ENCODE results near the gene LMAN1L.

Gene LMAN1L

DNA sequence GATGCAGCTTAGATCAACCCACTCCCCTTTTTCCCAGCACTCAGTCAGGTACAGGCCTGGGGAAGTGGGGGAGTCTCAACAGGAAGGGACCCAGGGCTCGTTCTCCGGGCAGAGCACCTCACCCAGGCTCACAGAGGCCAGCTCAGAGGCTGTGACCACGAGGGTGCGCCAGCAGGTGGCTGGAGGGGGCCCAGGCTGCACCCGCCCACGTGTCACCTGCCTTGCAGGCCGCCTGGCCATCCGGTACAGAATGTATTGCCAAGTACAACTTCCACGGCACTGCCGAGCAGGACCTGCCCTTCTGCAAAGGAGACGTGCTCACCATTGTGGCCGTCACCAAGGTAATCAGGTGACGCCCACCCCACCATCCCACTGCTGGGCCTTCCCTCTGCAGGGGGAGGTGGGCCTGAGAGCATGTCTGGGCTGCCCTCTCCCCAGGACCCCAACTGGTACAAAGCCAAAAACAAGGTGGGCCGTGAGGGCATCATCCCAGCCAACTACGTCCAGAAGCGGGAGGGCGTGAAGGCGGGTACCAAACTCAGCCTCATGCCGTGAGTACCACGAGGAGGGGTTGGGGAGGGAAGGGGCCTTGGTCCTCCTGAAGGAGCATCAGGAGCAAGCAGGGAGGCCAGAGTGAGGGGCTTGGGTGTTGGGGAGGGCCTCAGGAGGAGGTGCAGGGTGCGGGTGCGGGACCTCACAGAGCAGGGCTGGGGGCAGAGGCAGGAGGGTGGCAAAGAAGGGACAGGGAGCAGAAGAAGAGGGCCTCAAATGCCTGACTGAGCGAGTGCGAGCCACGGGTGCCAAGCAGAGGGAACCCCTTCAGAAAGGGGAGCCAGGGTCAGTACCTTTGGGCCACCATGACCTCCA is 14.0 kb upstream of the LMAN1L start:
- peak overlapping the region; percentile 49 for H3K4me3 Mint-ChIP-seq
- no peaks in the 10 kb centered on the region for H3K9me3 Mint-ChIP-seq (ENCODE audit: low read depth)
- H3K4me1 Mint-ChIP-seq (ENCODE audit: low read depth) = peaks cover 51% of the 10 kb centered on the region
- H3K27me3 Mint-ChIP-seq = no peaks in the 10 kb centered on the region
- H3K36me3 Mint-ChIP-seq = peaks cover 3% of the 10 kb centered on the region
- peak overlapping the region; percentile 80 for H3K27ac Mint-ChIP-seq

DNA sequence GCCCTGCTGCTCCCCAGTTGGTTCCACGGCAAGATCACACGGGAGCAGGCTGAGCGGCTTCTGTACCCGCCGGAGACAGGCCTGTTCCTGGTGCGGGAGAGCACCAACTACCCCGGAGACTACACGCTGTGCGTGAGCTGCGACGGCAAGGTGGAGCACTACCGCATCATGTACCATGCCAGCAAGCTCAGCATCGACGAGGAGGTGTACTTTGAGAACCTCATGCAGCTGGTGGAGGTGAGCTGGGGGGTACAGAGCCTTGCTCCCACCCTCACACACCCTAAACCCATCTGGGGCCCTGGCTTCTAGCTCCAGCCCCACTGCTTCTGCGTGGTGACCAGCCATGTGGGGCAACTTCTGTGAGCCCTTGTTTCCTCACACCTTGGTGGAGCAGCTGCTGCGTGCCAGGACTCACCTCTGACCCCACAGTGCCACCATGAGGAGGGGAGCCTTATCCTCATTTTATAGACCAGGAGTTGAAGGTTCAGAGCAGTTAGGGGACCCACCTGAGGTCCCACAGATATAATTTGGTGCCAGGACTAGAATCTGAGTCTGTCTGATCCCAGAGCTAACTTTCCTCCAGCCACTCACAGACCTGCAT is 13.3 kb upstream of the LMAN1L start:
- Mint-ChIP-seq H3K4me1 (ENCODE audit: low read depth) (peaks cover 52% of the 10 kb centered on the region), H3K36me3 (peaks cover 8% of the 10 kb centered on the region), H3K9me3 (ENCODE audit: low read depth) (no peaks in the 10 kb centered on the region), H3K27me3 (no peaks in the 10 kb centered on the region), H3K4me3 (peak overlapping the region; percentile 49), H3K27ac (peak overlapping the region; percentile 75)

DNA sequence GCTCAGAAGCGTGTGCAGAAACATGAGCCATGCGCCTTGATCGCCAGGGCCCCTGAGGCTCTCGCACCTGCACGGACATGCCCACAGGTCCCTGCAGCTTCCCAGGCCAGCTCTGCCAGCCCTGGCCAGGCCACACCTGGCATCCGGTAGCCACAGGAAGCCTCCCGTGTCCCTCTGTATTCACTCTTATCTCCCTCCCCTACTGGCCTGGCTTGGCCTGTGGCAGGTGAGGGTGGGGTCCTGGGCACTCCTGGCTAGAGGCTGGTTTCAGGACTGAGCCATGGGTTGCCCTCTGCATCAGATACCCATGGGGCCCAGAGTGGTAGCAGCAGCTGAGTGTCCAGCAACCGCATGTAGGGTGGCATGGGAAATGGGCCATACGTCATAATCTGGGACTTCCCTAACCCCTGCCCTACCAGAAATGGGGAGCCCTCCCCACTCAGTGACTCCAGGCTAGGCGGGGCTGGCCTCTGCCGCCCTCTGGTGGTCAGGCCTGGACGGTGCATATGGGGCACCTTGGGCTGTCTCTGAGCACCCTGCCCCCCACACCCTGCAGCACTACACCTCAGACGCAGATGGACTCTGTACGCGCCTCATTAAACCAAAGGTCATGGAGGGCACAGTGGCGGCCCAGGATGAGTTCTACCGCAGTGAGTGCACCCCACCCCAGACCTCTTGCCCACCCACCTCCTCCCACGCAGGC is 12.6 kb upstream of the LMAN1L start:
- Mint-ChIP-seq H3K27ac (peak overlapping the region; percentile 84), H3K27me3 (no peaks in the 10 kb centered on the region), H3K9me3 (ENCODE audit: low read depth) (no peaks in the 10 kb centered on the region), H3K4me1 (ENCODE audit: low read depth) (peaks cover 48% of the 10 kb centered on the region), H3K4me3 (peak overlapping the region; percentile 30), H3K36me3 (peaks cover 8% of the 10 kb centered on the region)

DNA sequence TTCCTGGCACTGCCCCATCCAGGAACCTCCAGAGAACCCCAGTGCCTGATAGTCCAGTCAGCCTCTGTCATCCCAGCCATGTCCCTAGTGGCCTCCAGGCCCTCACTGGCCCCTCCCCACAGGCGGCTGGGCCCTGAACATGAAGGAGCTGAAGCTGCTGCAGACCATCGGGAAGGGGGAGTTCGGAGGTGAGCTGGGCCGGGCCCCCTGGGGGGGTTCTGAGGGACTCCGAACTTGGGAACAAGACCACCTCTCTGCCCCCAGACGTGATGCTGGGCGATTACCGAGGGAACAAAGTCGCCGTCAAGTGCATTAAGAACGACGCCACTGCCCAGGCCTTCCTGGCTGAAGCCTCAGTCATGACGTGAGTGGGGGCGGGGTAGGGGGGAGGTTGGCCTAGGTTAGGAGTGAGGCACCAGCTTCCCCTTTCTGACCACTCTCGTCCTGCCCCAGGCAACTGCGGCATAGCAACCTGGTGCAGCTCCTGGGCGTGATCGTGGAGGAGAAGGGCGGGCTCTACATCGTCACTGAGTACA is 12.0 kb upstream of the LMAN1L start:
- H3K9me3 Mint-ChIP-seq (ENCODE audit: low read depth) = no peaks in the 10 kb centered on the region
- H3K27me3 Mint-ChIP-seq = no peaks in the 10 kb centered on the region
- no peak overlapping the region for H3K4me3 Mint-ChIP-seq
- peaks cover 8% of the 10 kb centered on the region for H3K36me3 Mint-ChIP-seq
- peaks cover 42% of the 10 kb centered on the region for H3K4me1 Mint-ChIP-seq (ENCODE audit: low read depth)
- H3K27ac Mint-ChIP-seq = peak overlapping the region; percentile 84

DNA sequence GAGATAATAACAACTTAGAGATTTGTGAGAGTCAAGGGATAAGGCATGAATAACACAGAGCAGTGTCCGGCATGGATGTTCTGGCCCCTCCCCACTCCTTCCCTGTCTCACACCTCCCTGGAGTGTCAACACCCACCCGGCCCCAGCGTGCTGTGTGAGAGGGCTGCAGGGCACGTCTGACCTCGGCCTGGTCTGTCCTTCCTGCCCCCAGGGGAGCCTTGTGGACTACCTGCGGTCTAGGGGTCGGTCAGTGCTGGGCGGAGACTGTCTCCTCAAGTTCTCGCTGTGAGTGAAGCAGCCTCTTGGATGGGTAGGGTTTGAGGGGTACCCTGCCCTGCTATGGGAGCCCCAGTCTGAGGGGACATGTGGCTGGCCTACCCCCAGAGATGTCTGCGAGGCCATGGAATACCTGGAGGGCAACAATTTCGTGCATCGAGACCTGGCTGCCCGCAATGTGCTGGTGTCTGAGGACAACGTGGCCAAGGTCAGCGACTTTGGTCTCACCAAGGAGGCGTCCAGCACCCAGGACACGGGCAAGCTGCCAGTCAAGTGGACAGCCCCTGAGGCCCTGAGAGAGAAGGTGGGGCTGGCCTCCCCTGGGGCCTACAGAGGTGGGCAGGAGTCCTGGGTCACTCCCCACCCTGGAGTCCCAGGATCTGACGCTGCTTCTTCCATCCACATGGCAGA is 11.2 kb upstream of the LMAN1L start:
- H3K4me3 Mint-ChIP-seq = no peak overlapping the region
- no peaks in the 10 kb centered on the region for H3K27me3 Mint-ChIP-seq
- H3K4me1 Mint-ChIP-seq (ENCODE audit: low read depth) = peaks cover 38% of the 10 kb centered on the region
- H3K36me3 Mint-ChIP-seq = peaks cover 5% of the 10 kb centered on the region
- H3K27ac Mint-ChIP-seq = no peak overlapping the region
- no peaks in the 10 kb centered on the region for H3K9me3 Mint-ChIP-seq (ENCODE audit: low read depth)

DNA sequence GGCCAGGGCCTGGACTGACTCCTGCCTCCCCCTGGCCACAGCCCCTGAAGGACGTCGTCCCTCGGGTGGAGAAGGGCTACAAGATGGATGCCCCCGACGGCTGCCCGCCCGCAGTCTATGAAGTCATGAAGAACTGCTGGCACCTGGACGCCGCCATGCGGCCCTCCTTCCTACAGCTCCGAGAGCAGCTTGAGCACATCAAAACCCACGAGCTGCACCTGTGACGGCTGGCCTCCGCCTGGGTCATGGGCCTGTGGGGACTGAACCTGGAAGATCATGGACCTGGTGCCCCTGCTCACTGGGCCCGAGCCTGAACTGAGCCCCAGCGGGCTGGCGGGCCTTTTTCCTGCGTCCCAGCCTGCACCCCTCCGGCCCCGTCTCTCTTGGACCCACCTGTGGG is 10.3 kb upstream of the LMAN1L start:
- peaks cover 5% of the 10 kb centered on the region for H3K36me3 Mint-ChIP-seq

DNA sequence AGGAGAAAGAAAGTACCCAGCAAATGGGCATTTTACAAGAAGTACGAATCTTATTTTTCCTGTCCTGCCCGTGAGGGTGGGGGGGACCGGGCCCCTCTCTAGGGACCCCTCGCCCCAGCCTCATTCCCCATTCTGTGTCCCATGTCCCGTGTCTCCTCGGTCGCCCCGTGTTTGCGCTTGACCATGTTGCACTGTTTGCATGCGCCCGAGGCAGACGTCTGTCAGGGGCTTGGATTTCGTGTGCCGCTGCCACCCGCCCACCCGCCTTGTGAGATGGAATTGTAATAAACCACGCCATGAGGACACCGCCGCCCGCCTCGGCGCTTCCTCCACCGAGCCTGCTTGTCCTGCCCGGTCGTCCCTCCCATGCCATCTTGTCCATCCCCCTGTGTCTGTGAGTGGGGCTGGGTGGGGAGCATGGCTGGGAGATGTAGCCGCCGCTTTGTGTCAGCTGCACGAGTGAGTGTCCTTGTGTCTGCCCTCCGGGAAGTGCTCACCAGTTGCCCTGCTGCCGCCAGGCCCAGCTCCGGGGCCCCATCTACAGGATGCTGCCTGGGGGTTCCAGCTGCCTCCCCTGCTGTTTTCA is 9.7 kb upstream of the LMAN1L start:
- Mint-ChIP-seq H3K4me3 (no peak overlapping the region), H3K36me3 (peaks cover 5% of the 10 kb centered on the region), H3K9me3 (ENCODE audit: low read depth) (no peaks in the 10 kb centered on the region), H3K27ac (no peak overlapping the region), H3K27me3 (no peaks in the 10 kb centered on the region), H3K4me1 (ENCODE audit: low read depth) (peaks cover 41% of the 10 kb centered on the region)

More for the DNA sequence above, 10.3 kb upstream of the LMAN1L start:
- Mint-ChIP-seq H3K9me3 (ENCODE audit: low read depth) (no peaks in the 10 kb centered on the region), H3K4me3 (no peak overlapping the region), H3K4me1 (ENCODE audit: low read depth) (peaks cover 43% of the 10 kb centered on the region), H3K27ac (no peak overlapping the region), H3K27me3 (no peaks in the 10 kb centered on the region)

DNA sequence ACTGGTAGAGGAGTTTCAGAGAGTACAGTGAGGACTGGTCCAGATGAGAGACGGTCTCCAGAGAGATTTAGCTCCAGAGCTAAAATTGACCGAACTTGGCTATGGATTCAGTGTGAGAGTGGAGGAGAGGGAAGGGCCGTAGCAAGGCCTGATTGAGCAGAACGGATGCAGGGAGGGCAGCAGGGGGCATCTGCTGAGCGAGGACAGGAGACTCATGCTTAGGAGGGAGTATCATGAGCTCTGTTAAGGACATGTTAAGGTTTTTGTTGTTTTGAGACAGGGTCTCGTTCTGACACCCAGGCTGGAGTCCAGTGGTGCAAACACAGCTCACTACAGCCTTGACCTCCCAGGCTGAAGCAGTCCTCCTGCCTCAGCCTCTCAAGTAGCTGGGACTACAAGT is 7.7 kb upstream of the LMAN1L start:
- Mint-ChIP-seq H3K27me3 (no peaks in the 10 kb centered on the region), H3K4me1 (ENCODE audit: low read depth) (peaks cover 38% of the 10 kb centered on the region), H3K9me3 (ENCODE audit: low read depth) (no peaks in the 10 kb centered on the region), H3K27ac (peak overlapping the region; percentile 85), H3K4me3 (no peak overlapping the region), H3K36me3 (peaks cover 5% of the 10 kb centered on the region)

DNA sequence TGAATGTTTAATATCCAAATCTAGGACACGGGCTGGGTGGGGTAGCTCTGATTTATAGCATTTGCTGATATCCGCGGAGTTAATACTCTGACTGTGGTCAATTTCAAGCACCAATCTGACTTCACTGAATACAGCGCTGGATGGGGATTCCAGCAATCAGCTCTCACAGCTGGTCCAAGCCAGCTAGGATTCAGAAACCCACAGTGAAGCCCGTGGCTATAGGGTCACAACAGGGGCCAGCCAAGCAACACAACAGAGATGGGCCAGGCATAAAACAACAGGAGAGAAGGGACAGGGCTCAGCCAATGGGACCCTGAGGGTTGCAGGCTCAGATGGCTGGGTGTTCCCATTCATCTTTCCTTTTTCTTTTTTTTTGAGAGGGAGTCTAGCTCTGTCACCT is 5.4 kb upstream of the LMAN1L start:
- Mint-ChIP-seq H3K4me3 (no peak overlapping the region), H3K9me3 (ENCODE audit: low read depth) (no peaks in the 10 kb centered on the region), H3K27ac (peak overlapping the region; percentile 81), H3K36me3 (peaks cover 5% of the 10 kb centered on the region), H3K4me1 (ENCODE audit: low read depth) (peaks cover 34% of the 10 kb centered on the region), H3K27me3 (no peaks in the 10 kb centered on the region)

DNA sequence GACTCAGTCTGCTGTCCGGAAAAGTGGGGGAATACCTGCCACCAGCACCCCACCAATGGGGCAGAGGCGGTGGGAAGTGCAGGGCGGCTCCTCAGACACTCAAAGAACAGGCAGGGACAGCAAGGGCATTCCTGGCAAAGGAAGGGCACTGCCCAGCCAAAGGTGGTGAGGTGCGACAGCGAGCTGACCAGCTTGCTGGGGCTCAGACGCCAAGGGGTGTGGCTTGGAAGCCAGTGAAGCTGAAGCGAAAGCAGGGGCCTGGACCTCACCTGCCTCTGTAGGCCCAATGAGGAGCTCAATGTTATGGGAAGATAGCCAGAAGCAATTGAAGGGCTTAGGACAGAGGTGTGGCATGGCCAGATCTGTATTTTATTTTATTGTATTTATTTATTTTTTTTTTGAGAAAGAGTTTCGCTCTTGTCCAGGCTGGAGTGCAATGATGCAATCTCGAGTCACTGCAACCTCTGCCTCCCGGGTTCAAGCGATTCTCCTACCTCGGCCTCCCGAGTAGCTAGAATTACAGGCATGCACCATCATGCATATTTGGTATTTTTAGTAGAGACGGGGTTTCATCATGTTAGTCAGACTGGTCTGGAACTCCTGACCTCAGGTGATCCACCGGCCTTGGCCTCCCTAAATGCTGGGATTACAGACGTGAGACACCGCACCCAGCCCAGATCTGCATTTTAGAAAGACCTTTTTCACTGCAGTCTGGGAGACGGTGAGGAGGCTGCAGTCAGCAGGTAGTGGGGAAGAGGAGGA is 4.4 kb upstream of the LMAN1L start:
- peak overlapping the region; percentile 81 for H3K27ac Mint-ChIP-seq
- no peaks in the 10 kb centered on the region for H3K9me3 Mint-ChIP-seq (ENCODE audit: low read depth)

DNA sequence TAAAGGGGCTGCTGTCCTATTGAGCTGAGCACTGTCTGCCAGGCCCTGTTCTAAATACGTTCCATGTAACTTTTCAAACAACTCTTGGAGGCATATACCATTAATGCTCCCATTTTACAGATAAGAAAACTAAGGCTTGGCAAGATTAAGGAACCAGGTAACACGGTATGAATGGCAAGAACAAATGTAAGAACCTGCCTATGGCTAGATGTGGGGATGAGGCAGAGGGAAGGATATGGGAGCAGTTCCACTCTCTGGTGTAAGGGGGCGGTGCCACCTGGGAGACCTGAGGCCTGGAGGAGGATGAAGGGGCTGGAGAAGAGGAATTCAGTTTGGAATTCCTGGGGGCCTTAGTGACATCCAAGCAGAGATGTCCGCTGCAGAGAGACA is 3.8 kb upstream of the LMAN1L start:
- Mint-ChIP-seq H3K4me1 (ENCODE audit: low read depth) (peaks cover 34% of the 10 kb centered on the region), H3K36me3 (peaks cover 4% of the 10 kb centered on the region), H3K9me3 (ENCODE audit: low read depth) (no peaks in the 10 kb centered on the region), H3K27me3 (no peaks in the 10 kb centered on the region), H3K27ac (peak overlapping the region; percentile 12), H3K4me3 (no peak overlapping the region)

More for the DNA sequence above, 4.4 kb upstream of the LMAN1L start:
- Mint-ChIP-seq H3K36me3 (peaks cover 5% of the 10 kb centered on the region), H3K4me1 (ENCODE audit: low read depth) (peaks cover 34% of the 10 kb centered on the region), H3K4me3 (no peak overlapping the region), H3K27me3 (no peaks in the 10 kb centered on the region)

DNA sequence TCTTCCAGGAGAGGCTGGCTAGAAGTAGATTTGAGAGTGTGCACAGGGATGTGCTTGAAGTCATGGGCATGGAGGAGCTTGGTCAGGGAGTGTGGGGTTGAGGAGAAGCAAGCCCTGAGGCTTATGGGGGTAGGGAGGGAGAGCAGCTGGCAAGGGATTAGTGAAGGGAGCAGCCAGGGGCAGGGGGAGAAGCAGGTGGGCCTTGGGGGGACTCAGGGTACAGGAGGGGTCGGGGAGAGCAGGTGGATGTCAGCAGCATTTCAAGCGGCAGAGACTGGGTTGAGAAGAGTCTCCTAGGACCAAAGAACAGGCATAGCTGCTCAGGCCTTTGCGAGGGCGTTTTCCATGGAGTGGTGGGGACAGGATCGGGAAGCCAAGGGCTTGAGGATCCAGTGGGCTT is 3.4 kb upstream of the LMAN1L start:
- Mint-ChIP-seq H3K9me3 (ENCODE audit: low read depth) (no peaks in the 10 kb centered on the region), H3K36me3 (peaks cover under 1% of the 10 kb centered on the region), H3K4me1 (ENCODE audit: low read depth) (peaks cover 32% of the 10 kb centered on the region), H3K4me3 (no peak overlapping the region), H3K27ac (peak overlapping the region; percentile 12), H3K27me3 (no peaks in the 10 kb centered on the region)

DNA sequence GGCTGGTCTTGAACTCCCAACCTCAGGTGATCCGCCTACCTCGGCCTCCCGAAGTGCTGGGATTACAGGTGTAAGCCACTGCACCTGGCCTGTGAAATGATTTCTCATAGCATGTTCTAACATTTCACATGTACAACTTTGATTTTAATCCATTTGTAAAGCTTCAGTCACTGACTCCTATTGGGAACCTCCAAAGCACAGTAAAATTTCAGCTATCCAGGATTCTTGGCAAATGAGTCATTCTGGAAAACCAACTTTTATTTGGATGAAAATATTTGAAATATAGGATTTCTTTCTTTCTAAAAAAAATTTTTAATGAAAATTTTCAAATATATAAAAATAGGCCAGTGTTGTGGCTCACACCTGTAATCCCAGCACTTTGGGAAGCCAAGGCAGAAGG is 2.7 kb upstream of the LMAN1L start:
- no peaks in the 10 kb centered on the region for H3K36me3 Mint-ChIP-seq
- no peaks in the 10 kb centered on the region for H3K27me3 Mint-ChIP-seq
- peaks cover 28% of the 10 kb centered on the region for H3K4me1 Mint-ChIP-seq (ENCODE audit: low read depth)
- H3K27ac Mint-ChIP-seq = no peak overlapping the region
- no peak overlapping the region for H3K4me3 Mint-ChIP-seq
- no peaks in the 10 kb centered on the region for H3K9me3 Mint-ChIP-seq (ENCODE audit: low read depth)
